Hematopoietic multipotent progenitor cell treated with erythropoietin and hydrocortisone succinate and interleukin-3 and kit ligand, for 15 days (in vitro differentiated cells): ENCODE data around the gene PLXNA4.

Experiments used
- DNase-seq: peaks from one replicate; pipeline ENCODE4 v3.0.0-alpha.2; 2015; ENCODE audit warnings: low spot score

PLXNA4 gene

GRCh38 chr7:132388688-132389087 is 187.6 kb downstream of the PLXNA4 start:
- no peak for DNase-seq

GRCh38 chr7:132387596-132387995 is 188.7 kb downstream of the PLXNA4 start:
- DNase-seq: no peak

- DNase-seq: no peak
These were observed 190.0 kb downstream of the PLXNA4 start for GRCh38 chr7:132386201-132386681.

- DNase-seq: no peak
These were observed 192.3 kb downstream of the PLXNA4 start for GRCh38 chr7:132383962-132384361.

- DNase-seq: no peak
These were observed 194.4 kb downstream of the PLXNA4 start for GRCh38 chr7:132381742-132382472.

GRCh38 chr7:132380059-132380458 is 196.2 kb downstream of the PLXNA4 start:
- DNase-seq: no peak

- no peak for DNase-seq
These were observed 197.0 kb downstream of the PLXNA4 start for GRCh38 chr7:132379292-132379691.

GRCh38 chr7:132377703-132378584 is 198.3 kb downstream of the PLXNA4 start:
- DNase-seq: no peak

- DNase-seq: no peak
These were observed 199.3 kb downstream of the PLXNA4 start for GRCh38 chr7:132377015-132377414.

GRCh38 chr7:132376361-132377013 is 199.8 kb downstream of the PLXNA4 start:
- DNase-seq: no peak

GRCh38 chr7:132373879-132374278 is 202.4 kb downstream of the PLXNA4 start:
- no peak for DNase-seq

GRCh38 chr7:132373041-132373440 is 203.2 kb downstream of the PLXNA4 start:
- DNase-seq: no peak

GRCh38 chr7:132371948-132372347 is 204.3 kb downstream of the PLXNA4 start:
- no peak for DNase-seq

- no peak for DNase-seq
These were observed 207.9 kb downstream of the PLXNA4 start for GRCh38 chr7:132368246-132368900.

GRCh38 chr7:132367795-132368194 is 208.5 kb downstream of the PLXNA4 start:
- no peak for DNase-seq

GRCh38 chr7:132367004-132367403 is 209.3 kb downstream of the PLXNA4 start:
- DNase-seq: no peak

GRCh38 chr7:132364226-132364625 is 212.0 kb downstream of the PLXNA4 start:
- DNase-seq: no peak

- DNase-seq: no peak
These were observed 214.2 kb downstream of the PLXNA4 start for GRCh38 chr7:132362059-132362458.

GRCh38 chr7:132361146-132361545 is 215.1 kb downstream of the PLXNA4 start:
- no peak for DNase-seq

- no peak for DNase-seq
These were observed 216.5 kb downstream of the PLXNA4 start for GRCh38 chr7:132359743-132360142.

- DNase-seq: no peak
These were observed 221.2 kb downstream of the PLXNA4 start for GRCh38 chr7:132355048-132355447.

- DNase-seq: no peak
These were observed 221.7 kb downstream of the PLXNA4 start for GRCh38 chr7:132354527-132354926.
